ENCODE measurements around the gene VGLL1. TPM values are rescaled to one million over a fixed set of nuclear protein-coding genes. Genes with fewer than 3 reads are reported as not detected.

Gene VGLL1, protein sequence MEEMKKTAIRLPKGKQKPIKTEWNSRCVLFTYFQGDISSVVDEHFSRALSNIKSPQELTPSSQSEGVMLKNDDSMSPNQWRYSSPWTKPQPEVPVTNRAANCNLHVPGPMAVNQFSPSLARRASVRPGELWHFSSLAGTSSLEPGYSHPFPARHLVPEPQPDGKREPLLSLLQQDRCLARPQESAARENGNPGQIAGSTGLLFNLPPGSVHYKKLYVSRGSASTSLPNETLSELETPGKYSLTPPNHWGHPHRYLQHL
- not detected in 2 replicates for total RNA-seq

DNA sequence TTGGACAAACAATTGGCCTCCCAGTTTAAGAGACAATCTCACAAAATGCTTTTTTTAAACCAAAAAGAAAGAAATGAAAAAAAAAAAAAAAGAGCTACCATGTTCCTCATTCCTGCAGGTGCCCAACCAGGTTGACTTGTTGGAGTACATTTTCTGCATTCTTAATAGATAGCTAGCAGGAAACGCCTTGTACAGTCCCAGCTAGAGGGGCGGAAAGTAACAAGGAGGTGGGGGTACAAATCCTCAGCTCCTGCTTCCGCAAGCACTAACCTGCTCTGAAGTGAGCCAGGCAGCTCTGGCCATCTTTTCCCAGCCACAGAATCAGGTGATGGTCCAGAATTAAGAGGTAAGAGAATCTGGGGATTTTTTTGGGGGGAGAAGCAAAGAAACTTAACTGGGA lies at the start of gene VGLL1:
VGLL1 (plus strand) TSS at position 265 of the 400 bp plus-strand sequence. CDS start 3,806 bp downstream, outside the sequence.

GRCh38 chrX:136487647-136488046 lies 44.4 kb upstream of the VGLL1 start, which contains the start of gene BRS3:
Gene BRS3, plus strand, starts transcription at chrX:136487947. Its CDS starts 168 bp downstream, at chrX:136488115.

DNA sequence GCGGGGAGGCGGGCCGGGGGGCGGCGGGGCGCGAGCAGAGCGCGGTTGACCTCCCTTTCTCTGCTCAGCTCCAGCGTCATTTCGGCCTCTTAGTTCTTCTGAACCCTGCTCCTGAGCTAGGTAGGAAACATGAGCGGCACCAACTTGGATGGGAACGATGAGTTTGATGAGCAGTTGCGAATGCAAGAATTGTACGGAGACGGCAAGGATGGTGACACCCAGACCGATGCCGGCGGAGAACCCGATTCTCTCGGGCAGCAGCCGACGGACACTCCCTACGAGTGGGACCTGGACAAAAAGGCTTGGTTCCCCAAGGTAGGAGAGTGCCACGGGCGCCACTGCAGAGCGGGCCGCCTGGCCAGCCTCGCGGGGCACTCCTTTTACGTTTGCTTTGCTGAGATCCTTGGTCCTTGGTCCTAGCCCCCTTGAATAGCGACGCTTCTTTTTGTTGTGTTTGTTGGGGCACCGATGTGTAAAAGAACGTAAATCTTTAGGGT lies 34.4 kb upstream of the VGLL1 start, which contains the start of gene HTATSF1:
HTATSF1 (plus strand) TSS at position 37 of the 497 bp plus-strand sequence; CDS start at position 130, 93 bp downstream.

Other genes with a start within 250 kb of the VGLL1 start
- gene ADGRG4, start 231.3 kb upstream of the VGLL1 start, total RNA-seq: under 0.01 TPM in 1 of 2 replicates, not detected in the other
- gene BRS3, start 44.3 kb upstream of the VGLL1 start, total RNA-seq: not detected in 2 replicates
- gene HTATSF1, start 34.6 kb upstream of the VGLL1 start, total RNA-seq: 30.0 and 34.6 TPM in 2 replicates
- not detected in 2 replicates for gene CD40LG, start 115.9 kb downstream of the VGLL1 start, total RNA-seq
- 15.8 and 23.5 TPM in 2 replicates for gene ARHGEF6, start 248.7 kb downstream of the VGLL1 start, total RNA-seq